ENCODE results near the gene CFDP1.

Gene CFDP1

GRCh38 chr16:75264999-75265910, 168.0 kb downstream of the CFDP1 start:
- DNase-seq (ENCODE audit: low read depth) = no peak
- no peak for TF ChIP-seq CTCF (conservative IDR thresholded peaks at IDR 0.05; ENCODE audit: control insufficient read depth, insufficient read depth, low read depth, low read length)
- peak overlapping the region; percentile 86 for H3K4me3 ChIP-seq (ENCODE audit: control insufficient read depth, low read depth, low read length)

GRCh38 chr16:75264457-75264998, 168.8 kb downstream of the CFDP1 start:
- TF ChIP-seq CTCF (conservative IDR thresholded peaks at IDR 0.05; ENCODE audit: control insufficient read depth, insufficient read depth, low read depth, low read length) = no peak
- DNase-seq (ENCODE audit: low read depth) = peak; percentile 41
- peak overlapping the region; percentile 86 for H3K4me3 ChIP-seq (ENCODE audit: control insufficient read depth, low read depth, low read length)

- peak; percentile 49 for DNase-seq (ENCODE audit: low read depth)
- H3K4me3 ChIP-seq (ENCODE audit: control insufficient read depth, low read depth, low read length) = peak overlapping the region; percentile 86
- TF ChIP-seq CTCF (conservative IDR thresholded peaks at IDR 0.05; ENCODE audit: control insufficient read depth, insufficient read depth, low read depth, low read length) = no peak
Measured at GRCh38 chr16:75263963-75264445, 169.3 kb downstream of the CFDP1 start.

GRCh38 chr16:75263291-75263962, 169.9 kb downstream of the CFDP1 start:
- DNase-seq (ENCODE audit: low read depth) = no peak
- peak overlapping the region; percentile 86 for H3K4me3 ChIP-seq (ENCODE audit: control insufficient read depth, low read depth, low read length)
- TF ChIP-seq CTCF (conservative IDR thresholded peaks at IDR 0.05; ENCODE audit: control insufficient read depth, insufficient read depth, low read depth, low read length) = no peak

DNA sequence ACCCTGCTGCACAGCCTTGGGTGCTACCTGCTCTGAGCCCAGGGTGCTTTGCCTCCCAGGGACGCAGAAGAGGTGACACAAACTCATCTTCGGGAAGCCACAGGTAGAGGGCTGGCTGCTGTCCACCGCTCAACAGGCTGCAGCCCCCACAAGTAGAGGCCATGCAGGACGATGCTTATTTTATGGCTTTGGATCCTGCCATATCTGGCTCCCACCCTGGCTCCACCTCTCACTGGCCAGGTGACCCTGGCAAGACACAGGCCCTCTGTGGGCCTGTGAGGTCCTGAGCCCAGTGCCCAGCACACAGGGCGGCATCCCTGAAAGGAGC, 170.5 kb downstream of the CFDP1 start:
- no peak for DNase-seq (ENCODE audit: low read depth)
- H3K4me3 ChIP-seq (ENCODE audit: control insufficient read depth, low read depth, low read length) = no peak overlapping the region
- no peak for TF ChIP-seq CTCF (conservative IDR thresholded peaks at IDR 0.05; ENCODE audit: control insufficient read depth, insufficient read depth, low read depth, low read length)

DNA sequence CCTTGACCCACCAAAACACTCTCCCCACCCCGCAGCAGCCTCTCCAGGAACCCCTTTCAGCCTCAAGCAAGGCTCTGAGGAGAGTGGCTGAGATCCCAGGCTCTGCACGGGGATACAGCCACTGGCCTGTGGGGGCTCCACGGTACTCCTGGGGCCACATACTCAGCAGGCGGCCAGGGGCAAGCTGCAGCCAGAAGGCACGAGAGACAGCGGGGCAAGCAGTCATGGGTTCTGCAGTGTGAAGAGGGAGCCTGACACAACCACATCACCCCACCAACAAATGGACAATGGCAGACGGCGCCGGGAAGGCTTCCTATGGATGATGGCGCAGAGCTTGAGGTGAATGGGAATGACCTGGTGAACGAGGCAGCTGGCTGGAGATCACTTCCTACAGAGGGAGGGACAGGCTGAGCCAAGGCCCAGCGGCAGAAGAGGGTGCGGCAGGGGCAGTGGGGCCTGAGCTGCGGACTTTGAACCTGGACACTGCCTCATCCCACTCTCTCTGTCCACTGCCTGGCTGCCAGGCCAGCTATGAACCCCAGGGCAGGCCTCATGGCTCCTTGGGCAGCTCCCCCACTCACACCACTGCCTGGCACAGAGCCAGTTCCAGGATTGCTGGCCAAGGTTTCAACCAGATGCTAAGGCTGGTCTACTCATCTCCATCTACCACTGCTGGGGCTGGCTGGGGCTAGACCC, 171.1 kb downstream of the CFDP1 start:
- DNase-seq (ENCODE audit: low read depth) = peak; percentile 62
- H3K4me3 ChIP-seq (ENCODE audit: control insufficient read depth, low read depth, low read length) = no peak overlapping the region
- TF ChIP-seq CTCF (conservative IDR thresholded peaks at IDR 0.05; ENCODE audit: control insufficient read depth, insufficient read depth, low read depth, low read length) = no peak
